Vagina (tissue), 2 donors: ENCODE measurements around the gene SERPINB7. TPM values are rescaled to one million over a fixed set of nuclear protein-coding genes. Genes with fewer than 3 reads are reported as not detected.
"Not testable (repeated sequence)": the region's sequence is repeated elsewhere in the genome, so short reads cannot be mapped to it uniquely, and the experiment has no call there.

Experiments
- DNase-seq, 2 donors: peaks; one replicate each; pipeline ENCODE4 v3.0.0-alpha.2; 2017; ENCODE audit errors: extremely low spot score in 2 of 2
- H3K27ac ChIP-seq: fragments of 200-600 bp; sonication (generic); one replicate; pipeline ENCODE4 v1.5.1; 2019
- H3K27me3 ChIP-seq: fragments of 200-600 bp; sonication (generic); one replicate; pipeline ENCODE4 v1.5.1; 2019
- H3K36me3 ChIP-seq, 2 donors: fragments of 200-600 bp; sonication (generic); one replicate each; pipeline ENCODE4 v1.5.1; 2017 to 2019
- H3K4me1 ChIP-seq: fragments of 200-600 bp; sonication (generic); one replicate; pipeline ENCODE4 v1.5.1; 2019
- H3K4me3 ChIP-seq, 2 donors: fragments of 200-600 bp; sonication (generic); 1 replicate in 1 of 2; 2 replicates in 1 of 2; pipeline ENCODE4 v1.5.1; 2016 to 2019
- H3K9me3 ChIP-seq: fragments of 200-600 bp; sonication (generic); one replicate; pipeline ENCODE4 v1.5.1; 2019
- POLR2A ChIP-seq, 2 donors: fragments of 450-650 bp; IDR thresholded peaks; one replicate each; pipeline ENCODE4 v1.6.1; 2017; ENCODE audit warnings: antibody characterized with exemption in 2 of 2, mild to moderate bottlenecking in 2 of 2, moderate library complexity in 2 of 2
- POLR2AphosphoS5 ChIP-seq, 2 donors: sonication (generic); formaldehyde crosslinking; IDR thresholded peaks; one replicate each; pipeline ENCODE4 v1.9.0; 2017; ENCODE audit warnings: antibody characterized with exemption in 2 of 2, mild to moderate bottlenecking in 2 of 2, low read depth in 1 of 2; ENCODE audit not compliant: insufficient read depth in 1 of 2
- intact Hi-C: fragments of 100-400 bp; cut with DNase I; formaldehyde crosslinking; loops from one replicate; pipeline ENCODE4 v1.15.1; 2023
- total RNA-seq: library from RNA; depleted of rRNA; stranded (reverse); fragments of >200 nt; gene quantifications from one replicate; pipeline ENCODE4 v1.2.3, GENCODE V29; 2016
- TF ChIP-seq, protein P1 (sequence below), 3 experiments: fragments of 450-650 bp in 2 of 3; fragments of 200-600 bp in 1 of 3; sonication (generic) in 1 of 3; IDR thresholded peaks; one replicate each; pipeline ENCODE4 v1.5.1; 2017 to 2019; ENCODE audit warnings: antibody characterized with exemption in 3 of 3, mild to moderate bottlenecking in 2 of 3, moderate library complexity in 2 of 3

SERPINB7 gene
- total RNA-seq, 1 donor from 2014 or later, result 0.49 TPM

DNA sequence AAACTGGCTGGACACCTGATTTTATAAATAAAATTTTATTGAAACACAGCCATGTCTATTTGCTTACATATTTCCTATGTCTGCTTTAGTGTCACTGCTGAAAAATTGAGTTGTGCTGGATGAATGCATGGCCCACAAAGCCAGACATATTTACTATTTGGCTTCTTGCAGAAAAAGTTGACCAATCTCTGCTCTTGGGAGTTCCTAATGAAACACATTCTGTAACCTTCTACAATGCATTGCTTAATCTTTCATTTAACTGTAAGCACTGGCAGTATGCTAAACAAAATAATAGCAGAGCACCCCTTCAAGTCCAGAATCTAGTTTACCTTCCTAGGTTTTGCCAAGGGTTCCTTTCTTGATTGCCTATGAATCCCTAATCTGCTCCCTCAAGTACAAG lies 17.7 kb upstream of the SERPINB7 start:
- no peak overlapping the region for H3K4me3 ChIP-seq
- no peaks in the 10 kb centered on the region for H3K36me3 ChIP-seq
- H3K9me3 ChIP-seq, result no peaks in the 10 kb centered on the region
- no peaks in the 10 kb centered on the region for H3K27me3 ChIP-seq
- no peak for DNase-seq
- no peak overlapping the region for H3K27ac ChIP-seq
- TF ChIP-seq POLR2AphosphoS5 (IDR thresholded peaks at IDR 0.05; ENCODE audit: insufficient read depth in 1 of 2, low read depth in 1 of 2) (no peak), POLR2A (IDR thresholded peaks at IDR 0.05) (no peak)
- TF ChIP-seq, protein P1, sequence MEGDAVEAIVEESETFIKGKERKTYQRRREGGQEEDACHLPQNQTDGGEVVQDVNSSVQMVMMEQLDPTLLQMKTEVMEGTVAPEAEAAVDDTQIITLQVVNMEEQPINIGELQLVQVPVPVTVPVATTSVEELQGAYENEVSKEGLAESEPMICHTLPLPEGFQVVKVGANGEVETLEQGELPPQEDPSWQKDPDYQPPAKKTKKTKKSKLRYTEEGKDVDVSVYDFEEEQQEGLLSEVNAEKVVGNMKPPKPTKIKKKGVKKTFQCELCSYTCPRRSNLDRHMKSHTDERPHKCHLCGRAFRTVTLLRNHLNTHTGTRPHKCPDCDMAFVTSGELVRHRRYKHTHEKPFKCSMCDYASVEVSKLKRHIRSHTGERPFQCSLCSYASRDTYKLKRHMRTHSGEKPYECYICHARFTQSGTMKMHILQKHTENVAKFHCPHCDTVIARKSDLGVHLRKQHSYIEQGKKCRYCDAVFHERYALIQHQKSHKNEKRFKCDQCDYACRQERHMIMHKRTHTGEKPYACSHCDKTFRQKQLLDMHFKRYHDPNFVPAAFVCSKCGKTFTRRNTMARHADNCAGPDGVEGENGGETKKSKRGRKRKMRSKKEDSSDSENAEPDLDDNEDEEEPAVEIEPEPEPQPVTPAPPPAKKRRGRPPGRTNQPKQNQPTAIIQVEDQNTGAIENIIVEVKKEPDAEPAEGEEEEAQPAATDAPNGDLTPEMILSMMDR (IDR thresholded peaks at IDR 0.05), result no peak
- intact Hi-C loops, result no loop called here
- H3K4me1 ChIP-seq, result no peaks in the 10 kb centered on the region

DNA sequence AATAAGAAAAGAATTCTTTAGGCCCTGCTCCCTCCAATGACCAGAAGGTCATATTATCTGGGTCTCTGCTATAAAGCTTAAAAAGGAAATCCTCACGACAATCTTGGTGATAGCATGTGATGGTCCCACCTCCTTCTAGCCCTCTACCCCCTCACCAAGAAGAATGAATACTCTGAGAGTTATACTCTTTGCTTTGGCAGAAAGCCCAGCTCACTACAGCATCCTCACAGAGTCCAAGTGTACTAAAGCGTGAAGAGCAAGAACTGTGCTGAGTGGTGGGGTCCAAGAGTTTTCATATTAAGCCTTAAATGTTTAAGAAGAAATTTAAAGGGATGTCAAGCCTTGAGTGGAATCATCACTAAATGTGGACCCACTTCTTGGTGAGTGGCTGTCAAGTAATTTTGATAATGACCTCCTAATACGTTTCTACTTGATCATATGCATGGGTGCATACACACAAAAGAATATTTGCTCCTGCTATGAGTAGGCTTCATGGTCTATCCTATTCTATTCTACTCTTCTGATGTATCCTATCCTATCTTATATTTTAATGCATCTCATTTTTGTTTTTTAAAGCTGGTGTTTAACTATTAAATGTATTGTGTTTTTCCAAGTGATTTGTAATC lies 16.5 kb upstream of the SERPINB7 start:
- no peak for DNase-seq
- Histone ChIP-seq H3K27ac (no peak overlapping the region), H3K9me3 (no peaks in the 10 kb centered on the region), H3K4me1 (no peaks in the 10 kb centered on the region), H3K36me3 (no peaks in the 10 kb centered on the region), H3K27me3 (no peaks in the 10 kb centered on the region), H3K4me3 (no peak overlapping the region)
- TF ChIP-seq POLR2A (IDR thresholded peaks at IDR 0.05) (no peak), POLR2AphosphoS5 (IDR thresholded peaks at IDR 0.05; ENCODE audit: insufficient read depth in 1 of 2, low read depth in 1 of 2) (no peak)
- TF ChIP-seq, protein P1 (IDR thresholded peaks at IDR 0.05), result no peak
- intact Hi-C loops, result no loop called here

DNA sequence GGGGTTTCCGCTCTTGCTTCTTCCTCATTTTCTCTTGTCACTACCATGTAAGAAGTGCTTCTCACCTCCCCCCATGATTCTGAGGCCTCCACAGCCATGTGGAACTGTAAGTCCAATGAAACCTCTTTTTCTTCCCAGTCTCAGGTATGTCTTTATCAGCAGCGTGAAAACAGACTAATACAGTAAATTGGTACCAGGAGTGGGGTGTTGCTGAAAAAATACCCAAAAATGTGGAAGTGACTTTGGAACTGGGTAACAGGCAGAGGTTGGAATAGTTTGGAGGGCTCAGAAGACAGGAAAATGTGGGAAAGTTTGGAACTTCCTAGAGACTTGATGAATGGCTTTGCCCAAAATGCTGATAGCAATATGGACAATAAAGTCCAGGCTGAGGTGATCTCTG lies 15.4 kb upstream of the SERPINB7 start:
- H3K9me3 ChIP-seq, H3K36me3 ChIP-seq, H3K4me1 ChIP-seq, H3K4me3 ChIP-seq, DNase-seq, H3K27ac ChIP-seq, intact Hi-C loops, H3K27me3 ChIP-seq: not testable (repeated sequence)

DNA sequence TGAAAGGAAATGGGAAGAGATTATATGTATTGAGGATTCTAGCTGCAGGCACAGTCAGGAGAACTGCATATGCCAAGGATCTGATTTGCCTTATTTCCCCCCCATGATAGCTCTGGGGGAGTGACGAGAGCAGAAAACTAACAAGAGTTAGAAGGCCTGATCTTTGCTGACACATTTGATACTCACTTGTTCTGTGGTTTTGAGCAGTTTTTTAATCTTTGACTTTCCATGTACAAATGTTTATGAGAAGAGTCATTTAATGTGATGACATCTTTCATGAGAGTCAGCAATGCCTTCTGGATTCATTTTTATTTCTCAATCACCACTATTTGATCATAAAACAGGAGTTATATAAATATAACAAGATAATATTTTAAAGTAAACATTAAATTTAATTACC lies 12.7 kb upstream of the SERPINB7 start:
- Histone ChIP-seq H3K27me3 (no peaks in the 10 kb centered on the region), H3K9me3 (no peaks in the 10 kb centered on the region), H3K4me1 (no peaks in the 10 kb centered on the region), H3K27ac (no peak overlapping the region), H3K36me3 (no peaks in the 10 kb centered on the region), H3K4me3 (no peak overlapping the region)
- DNase-seq, result no peak
- intact Hi-C loops, result no loop called here
- TF ChIP-seq, protein P1 (IDR thresholded peaks at IDR 0.05), result no peak
- TF ChIP-seq POLR2A (IDR thresholded peaks at IDR 0.05), result no peak
- no peak for TF ChIP-seq POLR2AphosphoS5 (IDR thresholded peaks at IDR 0.05; ENCODE audit: insufficient read depth in 1 of 2, low read depth in 1 of 2)

DNA sequence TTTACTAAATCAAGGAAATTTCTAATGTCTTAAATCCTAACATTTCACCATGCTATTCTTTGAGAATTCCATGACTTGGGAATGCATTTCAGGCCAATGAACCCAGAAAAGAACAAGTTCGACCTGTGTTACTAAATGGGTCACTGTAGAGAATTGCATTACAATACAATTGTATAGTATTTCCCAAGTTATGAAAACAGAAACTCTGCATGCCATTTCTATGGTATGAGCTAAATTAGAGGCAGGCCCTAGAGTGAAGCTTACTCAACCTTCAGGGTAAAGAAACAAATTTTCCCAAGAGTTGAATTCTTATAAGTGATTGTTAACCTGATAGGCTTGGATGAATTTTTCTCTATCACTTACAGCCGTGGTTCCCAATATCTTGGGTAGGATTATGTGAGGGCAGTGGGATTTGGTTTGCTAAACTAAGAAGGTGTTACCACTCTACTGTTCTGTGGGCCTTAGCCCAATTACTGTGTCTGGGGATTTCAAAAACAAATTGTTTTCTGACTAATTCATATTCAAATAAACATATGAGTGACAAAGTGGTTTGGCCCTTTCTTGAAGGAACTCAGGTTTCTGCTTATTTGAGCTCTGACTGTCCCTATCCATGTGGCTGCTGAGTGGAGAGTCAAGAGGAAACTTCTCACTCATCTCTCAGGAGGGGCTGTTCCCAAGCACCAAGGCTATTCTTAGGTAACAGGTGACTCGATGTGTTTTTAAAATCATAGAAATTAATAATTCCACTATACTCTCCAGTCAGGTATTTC lies 11.2 kb upstream of the SERPINB7 start:
- no peak overlapping the region for H3K4me3 ChIP-seq
- no peaks in the 10 kb centered on the region for H3K27me3 ChIP-seq
- H3K36me3 ChIP-seq, result no peaks in the 10 kb centered on the region
- no peak for DNase-seq
- TF ChIP-seq POLR2A (IDR thresholded peaks at IDR 0.05) (no peak), POLR2AphosphoS5 (IDR thresholded peaks at IDR 0.05; ENCODE audit: insufficient read depth in 1 of 2, low read depth in 1 of 2) (no peak)
- TF ChIP-seq, protein P1 (IDR thresholded peaks at IDR 0.05), result no peak
- intact Hi-C loops, result no loop called here
- no peaks in the 10 kb centered on the region for H3K4me1 ChIP-seq
- H3K27ac ChIP-seq, result no peak overlapping the region
- no peaks in the 10 kb centered on the region for H3K9me3 ChIP-seq
